HG03354 (cell line): Measurements from ENCODE around the gene CCDC57.
"Not testable (repeated sequence)": the region's sequence is repeated elsewhere in the genome, so short reads cannot be mapped to it uniquely, and the experiment has no call there.

Experiments used
- ATAC-seq: cut with Tn5 transposase; IDR thresholded peaks from one replicate; pipeline ENCODE4 v1.9.1; 2021; ENCODE audit warnings: mild to moderate bottlenecking; ENCODE audit not compliant: unreplicated experiment, poor library complexity, severe bottlenecking

CCDC57 gene, protein sequence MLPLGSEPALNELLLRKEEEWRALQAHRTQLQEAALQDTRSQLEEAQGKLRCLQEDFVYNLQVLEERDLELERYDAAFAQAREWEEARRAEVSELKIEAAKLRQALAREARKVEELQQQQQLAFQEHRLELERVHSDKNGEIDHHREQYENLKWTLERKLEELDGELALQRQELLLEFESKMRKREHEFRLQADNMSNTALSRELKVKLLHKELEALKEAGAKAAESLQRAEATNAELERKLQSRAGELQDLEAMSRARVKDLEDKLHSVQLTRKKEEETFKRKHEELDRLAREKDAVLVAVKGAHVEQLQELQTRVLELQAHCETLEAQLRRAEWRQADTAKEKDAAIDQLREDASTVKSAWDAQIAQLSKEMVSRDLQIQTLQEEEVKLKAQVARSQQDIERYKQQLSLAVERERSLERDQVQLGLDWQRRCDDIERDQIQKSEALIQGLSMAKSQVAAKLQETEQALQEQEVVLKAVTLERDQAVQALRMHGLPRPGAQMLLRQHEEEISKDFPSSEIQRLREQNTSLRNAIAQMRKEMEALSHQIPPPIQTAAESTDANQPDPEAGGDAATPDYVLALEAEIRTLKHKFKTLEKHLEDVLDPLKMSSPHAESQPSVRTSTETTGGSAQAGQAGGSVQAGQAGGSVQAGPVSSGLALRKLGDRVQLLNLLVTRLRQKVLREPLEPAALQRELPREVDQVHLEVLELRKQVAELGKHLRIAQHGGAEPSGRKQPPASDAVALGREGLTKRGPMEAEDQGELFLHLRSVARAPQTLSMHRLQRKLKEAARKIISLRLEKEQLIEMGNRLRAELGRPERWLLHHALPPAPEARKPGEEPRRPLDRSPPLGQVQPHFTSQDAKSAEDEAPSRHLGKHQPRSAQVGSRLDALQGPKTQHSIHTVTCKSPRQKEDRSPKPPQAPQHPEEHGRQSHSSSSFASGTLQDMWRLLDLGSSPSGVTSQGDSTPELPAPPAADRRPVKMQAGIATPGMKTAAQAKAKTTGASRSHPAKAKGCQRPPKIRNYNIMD

DNA sequence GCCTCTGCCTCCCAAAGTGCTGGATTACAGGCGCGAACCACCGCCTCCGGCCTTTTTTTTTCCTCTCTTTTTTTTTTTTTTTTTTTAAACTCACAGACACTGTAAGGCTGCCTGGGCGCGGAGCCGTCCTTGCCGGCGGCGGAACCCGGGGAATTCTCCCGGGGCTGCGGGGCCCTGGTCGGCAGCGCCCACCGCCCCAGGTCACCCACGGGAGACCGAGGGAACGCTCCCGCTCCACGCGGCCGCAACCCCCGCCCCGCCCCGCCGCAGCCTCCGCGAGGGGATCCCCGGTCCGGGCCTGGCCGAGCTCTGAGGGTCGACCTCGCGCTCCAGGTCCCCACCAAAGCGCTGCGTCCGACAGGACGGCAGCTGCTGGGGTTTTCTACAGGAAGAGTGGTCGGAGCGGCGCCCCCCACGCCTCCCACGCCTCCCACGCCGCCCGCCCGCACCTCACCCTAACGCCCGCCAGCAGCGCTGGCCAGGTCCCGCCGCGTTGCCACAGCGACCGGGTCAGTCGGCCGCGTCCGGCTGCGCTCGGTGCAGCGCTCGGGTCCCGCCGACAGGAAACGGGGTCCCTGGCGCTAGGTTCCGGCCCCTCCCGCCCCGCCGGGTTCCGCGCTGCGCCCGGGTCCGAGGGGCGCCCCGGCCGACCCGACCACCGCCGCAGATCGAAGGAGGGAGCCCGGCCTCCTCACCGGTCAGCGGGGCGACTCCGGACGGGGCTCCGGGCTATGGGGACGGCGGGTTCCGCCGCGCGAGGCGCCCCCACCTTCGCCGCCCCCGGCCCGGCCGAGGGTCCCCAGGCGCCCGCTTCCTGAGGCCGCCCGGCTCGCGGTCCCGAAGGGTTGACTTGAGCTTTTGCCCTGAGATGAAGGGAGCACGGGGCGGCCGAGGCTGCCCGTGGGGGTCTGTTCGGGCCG is at the start of gene CCDC57:
TSS of gene CCDC57 (minus strand) at position 512 of the 920 bp plus-strand sequence. CDS start 10,898 bp downstream, outside the sequence.
- peak; percentile 71 for ATAC-seq

DNA sequence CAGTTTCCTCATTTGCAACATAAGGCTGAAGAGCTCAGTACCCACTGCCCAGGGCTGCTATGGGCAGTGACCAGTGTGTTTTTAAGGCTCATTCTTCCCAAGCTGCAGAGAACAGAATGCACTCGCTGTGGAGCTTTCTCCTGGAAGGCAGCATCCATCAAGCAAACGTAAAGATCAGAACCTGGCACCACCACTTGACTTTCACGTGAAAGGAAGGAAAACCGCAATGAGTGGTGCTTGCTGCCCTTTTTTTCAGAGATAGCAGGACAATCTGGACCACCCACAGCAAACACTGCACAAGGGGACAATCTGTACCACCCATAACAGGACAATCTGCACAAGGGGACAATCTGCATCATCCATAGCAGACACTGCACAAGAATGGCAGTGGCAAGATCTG is 49.7 kb upstream of the CCDC57 start:
- no peak for ATAC-seq

DNA sequence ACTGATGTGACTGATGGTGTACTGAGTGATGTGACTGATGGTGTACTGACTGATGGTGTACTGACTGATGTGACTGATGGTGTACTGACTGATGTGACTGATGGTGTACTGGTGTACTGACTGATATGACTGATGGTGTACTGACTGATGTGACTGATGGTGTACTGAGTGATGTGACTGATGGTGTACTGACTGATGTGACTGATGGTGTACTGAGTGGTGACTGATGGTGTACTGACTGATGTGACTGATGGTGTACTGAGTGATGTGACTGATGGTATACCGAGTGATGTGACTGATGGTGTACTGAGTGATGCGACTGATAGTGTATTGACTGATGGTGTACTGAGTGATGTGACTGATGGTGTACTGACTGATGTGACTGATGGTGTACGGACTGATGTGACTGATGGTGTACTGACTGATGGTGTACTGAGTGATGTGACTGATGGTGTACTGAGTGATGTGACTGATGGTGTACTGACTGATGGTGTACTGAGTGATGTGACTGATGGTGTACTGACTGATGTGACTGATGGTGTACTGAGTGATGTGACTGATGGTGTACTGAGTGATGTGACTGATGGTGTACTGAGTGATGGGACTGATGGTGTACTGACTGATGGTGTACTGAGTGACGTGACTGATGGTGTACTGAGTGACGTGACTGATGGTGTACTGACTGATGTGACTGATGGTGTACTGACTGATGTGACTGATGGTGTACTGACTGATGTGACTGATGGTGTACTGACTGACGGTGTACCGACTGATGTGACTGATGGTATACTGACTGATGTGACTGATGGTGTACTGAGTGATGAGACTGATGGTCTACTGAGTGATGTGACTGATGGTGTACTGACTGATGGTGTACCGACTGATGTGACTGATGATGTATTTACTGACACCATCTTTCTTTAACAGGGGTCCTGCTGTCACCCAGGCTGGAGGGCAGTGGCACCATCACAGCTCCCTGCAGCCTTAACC is 47.6 kb upstream of the CCDC57 start:
- ATAC-seq = not testable (repeated sequence)

DNA sequence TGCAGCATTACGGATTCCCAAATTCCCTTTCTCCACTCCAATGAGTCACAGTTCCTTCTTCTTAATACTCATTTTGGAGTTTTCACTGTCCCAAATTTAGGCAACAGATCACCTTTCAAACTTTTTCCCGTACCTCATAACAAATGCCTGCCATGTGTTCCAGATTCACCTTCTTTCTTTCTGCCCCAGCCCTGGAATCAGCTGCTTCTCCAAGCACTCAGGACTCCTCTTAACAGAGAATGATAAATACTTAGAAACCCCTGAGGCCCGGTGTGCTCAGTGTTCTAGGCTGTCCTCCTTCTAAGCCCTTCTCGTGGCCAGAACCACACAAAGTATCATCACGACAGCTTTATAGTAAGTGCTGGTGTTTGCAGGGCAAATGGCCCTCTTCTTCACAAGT is 45.9 kb upstream of the CCDC57 start:
- no peak for ATAC-seq

DNA sequence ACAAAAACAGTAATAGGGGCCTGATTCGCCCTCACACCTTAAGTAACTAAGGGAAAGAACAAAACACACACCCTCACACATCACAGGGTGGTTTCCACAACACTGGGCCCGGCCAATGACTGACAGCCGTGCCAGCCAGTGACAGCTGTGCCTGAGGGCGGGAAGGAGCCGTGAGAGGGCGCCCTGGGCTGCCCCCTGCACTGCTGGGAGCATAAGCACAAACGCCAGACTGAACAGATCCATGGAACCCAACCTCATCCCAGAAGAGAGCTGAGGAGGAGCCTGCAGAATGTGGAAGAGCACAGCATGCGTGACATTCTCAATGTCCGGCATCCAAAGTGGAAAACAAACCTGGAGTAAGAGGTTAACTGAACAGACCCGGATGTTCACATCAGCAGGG is 44.8 kb upstream of the CCDC57 start:
- ATAC-seq = no peak

DNA sequence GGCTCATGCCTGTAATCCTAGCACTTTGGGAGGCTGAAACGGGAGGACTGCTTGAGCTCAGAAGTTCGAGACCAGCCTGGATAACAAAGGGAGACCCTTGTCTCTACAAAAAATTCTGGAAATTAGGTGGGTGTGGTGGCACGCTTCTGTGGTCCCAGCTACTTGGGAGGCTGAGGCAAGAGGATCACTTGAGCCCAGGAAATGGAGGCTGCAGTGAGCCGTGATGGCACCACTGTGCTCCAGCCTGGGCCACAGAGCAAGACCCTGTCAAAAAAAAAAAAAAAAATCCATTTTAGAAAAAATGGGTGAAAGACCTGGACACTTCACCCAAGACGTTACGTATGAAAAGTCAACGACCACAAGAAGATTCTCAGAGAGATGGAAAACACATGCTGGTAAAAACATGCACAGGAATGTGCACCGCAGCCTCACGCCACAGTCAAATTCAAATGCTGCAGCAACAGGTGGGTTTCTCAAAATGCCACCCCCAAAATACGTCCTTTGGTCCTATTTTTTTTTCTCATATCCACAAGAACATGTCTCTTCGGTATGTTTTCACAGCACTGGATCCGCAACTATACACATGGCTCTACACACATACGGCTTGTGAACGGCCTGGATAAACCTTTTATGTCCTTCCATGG is 43.7 kb upstream of the CCDC57 start:
- no peak for ATAC-seq

DNA sequence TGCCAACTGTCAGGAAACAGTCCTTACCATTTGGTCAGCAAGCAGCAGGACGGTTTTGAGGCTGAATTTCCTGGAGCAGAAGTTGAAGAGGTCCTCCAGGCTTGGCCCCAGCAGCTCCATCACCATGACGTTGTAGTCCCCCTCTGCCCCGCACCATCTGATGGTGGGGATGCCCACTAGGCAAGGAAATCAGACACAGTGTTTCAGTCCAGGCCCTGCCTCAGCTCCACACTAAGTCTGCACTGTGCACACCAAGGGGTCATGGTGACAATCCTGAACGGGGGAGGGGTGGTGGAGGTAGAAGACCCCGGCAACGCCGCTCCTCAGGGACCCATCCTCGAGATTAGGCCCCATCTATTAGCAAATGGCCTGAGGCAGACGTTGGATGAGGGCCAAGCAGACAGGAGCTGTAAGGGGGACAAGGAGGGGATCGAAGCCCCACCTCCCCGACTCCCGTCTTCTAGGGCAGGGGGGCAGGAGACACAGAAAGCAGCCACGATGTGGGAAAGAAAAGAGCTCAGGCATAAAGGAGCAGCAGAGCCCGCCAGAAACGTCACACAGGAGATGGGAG is 42.8 kb upstream of the CCDC57 start:
- no peak for ATAC-seq

DNA sequence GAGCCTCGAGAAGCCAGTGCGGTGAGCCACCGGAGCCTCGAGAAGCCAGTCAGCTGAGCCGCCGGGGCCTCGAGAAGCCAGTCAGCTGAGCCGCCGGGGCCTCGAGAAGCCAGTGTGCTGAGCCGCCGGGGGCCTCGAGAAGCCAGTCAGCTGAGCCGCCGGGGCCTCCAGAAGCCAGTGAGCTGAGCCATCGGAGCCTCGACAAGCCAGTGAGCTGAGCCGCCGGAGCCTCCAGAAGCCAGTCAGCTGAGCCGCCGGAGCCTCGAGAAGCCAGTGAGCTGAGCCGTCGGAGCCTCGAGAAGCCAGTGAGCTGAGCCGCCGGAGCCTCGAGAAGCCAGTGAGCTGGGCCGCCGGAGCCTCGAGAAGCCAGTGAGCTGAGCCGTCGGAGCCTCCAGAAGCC is 42.1 kb upstream of the CCDC57 start:
- ATAC-seq = not testable (repeated sequence)

DNA sequence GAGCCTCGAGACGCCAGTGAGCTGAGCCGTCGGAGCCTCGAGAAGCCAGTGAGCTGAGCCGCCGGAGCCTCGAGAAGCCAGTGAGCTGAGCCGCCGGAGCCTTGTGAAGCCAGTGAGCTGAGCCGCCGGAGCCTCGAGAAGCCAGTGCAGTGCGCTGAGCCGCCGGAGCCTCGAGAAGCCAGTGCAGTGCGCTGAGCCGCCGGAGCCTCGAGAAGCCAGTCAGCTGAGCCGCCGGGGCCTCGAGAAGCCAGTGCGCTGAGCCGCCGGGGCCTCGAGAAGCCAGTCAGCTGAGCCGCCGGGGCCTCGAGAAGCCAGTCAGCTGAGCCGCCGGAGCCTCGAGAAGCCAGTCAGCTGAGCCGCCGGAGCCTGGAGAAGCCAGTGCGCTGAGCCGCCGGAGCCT is 41.5 kb upstream of the CCDC57 start:
- ATAC-seq = not testable (repeated sequence)

DNA sequence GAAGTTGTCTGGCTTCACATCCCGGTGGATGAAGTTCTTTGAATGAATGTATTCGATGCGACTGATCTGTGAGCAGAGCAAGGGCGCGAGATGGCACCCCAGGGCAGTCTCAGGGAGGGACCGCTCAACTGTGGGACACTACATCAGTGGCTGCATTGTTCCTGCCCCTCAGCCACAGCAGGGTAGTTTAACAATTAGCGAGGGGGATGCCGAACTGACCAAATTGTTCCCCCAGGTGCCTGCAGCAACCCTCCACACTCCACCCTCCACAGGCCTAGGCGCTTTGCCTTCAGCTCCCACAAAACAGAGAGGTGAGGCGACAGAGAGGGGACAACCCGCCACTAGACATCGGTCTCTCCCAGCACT is 40.5 kb upstream of the CCDC57 start:
- no peak for ATAC-seq

DNA sequence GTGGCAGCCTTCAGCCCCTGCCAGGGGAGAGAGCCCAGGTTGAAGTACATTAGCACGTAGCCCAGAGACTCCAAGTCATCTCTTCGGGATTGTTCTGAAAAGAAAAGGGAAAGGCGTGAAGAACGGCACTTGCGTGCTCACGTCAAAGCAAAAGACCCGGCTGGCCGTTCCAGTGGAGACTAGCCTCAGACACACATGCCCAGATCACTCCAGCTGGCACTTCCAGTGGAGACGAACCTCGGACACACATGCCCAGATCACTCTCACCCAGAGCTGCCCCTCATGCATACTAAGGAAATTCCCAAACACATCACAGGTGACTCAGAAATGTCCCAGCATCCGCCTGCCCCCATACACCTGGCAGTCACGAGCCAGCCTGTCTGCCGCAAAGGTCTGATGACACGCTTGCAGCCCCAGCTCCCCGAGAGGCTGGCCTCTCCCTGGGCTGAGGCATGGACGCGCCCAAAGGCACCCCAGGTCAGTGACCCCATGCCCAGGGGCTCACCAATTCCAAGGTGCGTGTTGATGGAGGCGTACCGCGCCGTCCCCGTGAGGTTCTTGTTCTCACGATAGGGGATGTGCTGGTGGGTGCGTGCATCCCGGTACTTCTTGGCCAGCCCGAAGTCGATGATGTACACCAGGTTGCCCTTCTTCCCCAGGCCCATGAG is 40.0 kb upstream of the CCDC57 start:
- ATAC-seq = no peak

DNA sequence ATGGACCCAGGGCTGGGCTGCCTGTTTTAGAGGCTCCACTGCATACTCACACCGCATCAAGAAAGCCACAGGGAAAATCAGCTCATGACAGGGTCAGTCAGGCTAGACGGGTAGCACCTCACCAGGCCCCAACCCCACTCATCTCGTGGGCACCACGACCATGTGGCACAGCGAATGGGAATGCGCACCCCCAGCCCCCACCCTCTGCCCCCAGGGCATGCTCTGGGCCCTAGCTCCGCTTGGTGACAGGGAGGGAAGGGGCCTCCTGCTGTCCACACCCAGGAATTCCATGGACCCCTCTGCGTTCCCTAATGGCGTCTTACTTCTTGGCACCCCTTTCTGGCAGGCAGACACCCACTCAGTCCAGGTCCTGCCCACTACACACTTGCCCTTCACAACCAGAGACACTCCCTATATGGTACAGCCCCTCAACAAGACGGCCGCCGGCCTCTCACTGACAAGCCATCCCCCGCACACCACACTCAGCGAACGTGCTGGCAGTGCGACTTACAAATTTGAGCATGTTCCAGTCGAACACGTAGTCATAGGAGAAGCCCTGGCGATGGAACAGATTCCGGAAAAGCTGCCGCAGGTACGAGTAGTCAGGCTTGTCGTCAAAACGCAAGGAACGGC is 38.3 kb upstream of the CCDC57 start:
- no peak for ATAC-seq

DNA sequence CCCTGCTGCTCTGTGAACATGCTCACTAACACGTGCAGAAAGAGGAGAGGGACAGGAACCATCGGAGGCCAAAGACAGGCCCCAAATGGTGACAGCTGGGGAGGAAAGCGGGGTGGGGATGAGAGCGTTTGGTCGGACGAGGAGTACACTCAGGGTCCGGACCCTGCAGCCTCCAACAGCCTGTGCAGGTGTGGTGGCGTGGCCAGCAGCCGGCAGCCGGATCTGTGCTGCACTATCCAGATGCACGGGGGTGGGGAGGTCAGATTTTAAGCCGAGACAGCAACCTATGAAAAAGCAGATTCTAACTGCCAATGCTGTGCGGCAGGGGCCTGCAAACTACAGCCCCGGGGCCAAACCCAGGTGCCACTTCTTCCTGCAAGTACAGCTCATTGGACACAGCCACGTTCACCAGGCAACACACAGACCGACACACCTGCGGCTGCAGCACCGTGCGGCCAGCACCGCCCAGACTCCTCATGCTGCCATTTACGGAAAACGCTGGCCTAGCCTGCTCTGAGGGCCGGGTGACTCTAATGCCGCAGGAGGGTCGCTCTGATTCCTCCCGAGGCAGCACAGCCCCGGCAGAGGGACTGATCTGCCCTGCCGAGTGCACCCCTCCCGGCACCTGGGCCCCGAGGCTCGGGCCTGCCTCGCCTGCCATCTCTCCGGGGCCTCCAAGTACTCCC is 37.4 kb upstream of the CCDC57 start:
- ATAC-seq = no peak

DNA sequence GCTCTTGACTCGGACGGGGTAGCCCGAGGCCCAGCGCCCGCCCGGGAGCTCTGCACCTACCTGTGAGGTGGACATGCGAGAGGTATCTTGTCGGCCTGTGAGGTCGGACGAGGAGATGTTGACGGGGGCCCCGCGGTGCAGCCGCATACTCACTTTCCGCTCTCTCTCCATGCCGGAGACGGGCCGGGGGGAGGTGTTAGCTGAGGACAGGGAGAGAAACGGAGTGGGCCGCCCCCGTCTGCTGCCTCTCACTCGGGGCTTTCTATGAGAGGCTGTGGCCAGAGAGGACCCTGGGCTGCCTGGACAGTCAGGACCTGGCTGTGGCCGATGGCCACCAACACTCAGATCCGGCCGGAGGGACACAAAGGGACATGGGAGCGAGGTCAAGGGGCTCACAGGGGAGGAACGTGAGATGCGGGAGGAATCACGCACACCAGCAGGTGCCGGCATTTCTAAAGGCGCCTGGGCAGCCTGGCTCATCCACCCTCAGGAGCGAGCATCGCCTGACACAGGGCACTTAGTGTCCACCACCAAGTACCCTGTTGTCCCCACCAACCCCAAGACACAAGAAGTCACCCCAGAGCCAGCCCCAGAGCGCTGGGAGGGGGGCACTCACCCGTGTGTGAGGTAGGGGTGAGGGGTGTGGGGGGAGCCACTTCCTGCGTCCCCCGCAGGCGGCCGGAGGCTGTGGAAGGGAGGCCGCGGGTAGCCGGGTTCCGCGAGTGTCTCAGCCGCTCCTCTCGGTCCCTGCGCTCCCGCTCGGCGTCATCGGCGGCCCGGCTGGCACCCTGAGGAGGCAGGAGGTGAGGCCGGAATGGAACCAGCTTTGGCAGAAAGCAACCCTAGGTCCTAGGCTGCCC is 36.4 kb upstream of the CCDC57 start:
- no peak for ATAC-seq
